ENCODE measurements around the gene TRABD2A.
A peak's percentile ranks its signal among the peaks of the same experiment; 100 is the strongest.

The TRABD2A gene

DNA sequence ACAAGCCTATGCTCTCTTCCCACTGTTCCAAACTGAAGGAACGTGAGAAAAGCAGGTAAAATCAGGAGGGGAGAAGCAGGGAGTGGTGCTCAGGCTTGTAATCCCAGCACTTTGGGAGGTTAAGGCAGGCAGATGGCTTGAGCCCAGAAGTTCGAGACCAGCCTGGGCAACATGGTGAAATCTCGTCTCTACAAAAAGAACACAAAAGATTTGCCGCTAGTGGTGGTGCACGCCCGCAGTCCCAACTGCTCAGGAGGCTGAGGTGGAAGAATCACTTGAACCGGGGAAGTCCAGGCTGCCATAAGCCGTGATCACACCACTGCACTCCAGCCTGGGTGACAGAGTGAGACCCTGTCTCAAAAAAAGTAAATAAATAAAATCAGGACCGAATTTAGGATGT, 23.3 kb upstream of the TRABD2A start:
- no peak for DNase-seq (ENCODE audit: low spot score)

DNA sequence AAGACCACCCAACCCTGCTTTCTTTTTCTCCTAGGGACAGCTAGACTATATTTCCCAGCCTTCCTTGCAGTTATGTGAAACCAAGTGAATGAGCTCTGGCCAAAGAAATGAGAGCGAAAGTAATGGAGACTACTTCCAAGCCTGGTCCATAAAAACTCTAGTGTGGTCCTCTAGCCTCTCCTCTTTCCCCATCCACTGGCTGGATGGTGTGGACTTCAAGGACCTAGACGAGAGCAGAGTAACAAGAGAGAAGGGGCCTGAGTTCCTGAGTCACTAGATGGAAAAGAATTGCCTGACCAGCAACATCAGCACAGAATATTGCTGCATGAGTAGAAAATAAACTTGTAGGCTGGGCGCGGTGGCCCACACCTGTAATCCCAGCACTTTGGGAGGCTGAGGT, 21.6 kb upstream of the TRABD2A start:
- no peak for DNase-seq (ENCODE audit: low spot score)

DNA sequence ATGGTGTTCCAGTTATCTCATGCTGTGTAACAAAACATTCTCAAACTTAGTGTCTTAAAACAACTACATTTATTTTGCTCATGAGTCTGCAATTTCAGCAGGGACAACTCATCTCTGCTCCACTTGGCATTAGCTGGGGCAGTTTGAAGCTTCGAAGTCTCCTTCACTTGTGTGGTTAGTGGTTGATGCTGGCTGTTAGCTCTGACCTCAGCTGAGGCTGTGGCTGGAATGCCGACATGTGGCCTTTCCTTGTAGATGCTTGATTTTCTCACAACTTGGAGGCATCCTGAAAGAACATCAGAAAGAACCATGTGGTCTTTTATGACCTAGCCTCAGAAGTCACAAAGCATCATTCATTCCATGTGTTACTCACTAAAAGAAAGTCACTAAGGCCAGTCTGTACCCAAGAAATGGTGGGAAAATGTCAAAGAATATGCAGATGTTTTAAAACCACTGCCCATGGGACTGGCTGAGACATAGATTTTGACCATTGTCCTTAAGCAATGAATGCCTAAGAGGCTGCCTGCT, 20.8 kb upstream of the TRABD2A start:
- no peak for DNase-seq (ENCODE audit: low spot score)

DNA sequence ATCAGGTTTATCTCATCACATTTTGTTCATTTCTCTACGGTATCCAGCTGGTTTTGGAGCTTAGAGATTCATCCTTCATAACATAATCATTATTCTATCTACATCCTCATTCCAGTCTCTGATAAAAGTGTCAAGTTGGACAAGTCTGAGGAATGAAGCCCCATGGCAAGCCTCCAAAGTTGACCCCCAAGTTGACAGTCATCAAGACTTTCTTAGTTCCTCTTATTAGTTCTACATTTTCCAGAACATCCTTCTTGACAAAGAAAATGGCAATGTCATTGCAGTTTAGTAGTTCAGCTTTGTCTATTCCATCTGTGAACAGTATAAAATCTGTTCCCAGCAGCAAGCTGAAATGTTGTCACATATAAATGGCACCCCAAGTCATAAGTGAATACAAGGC, 20.1 kb upstream of the TRABD2A start:
- no peak for DNase-seq (ENCODE audit: low spot score)

DNA sequence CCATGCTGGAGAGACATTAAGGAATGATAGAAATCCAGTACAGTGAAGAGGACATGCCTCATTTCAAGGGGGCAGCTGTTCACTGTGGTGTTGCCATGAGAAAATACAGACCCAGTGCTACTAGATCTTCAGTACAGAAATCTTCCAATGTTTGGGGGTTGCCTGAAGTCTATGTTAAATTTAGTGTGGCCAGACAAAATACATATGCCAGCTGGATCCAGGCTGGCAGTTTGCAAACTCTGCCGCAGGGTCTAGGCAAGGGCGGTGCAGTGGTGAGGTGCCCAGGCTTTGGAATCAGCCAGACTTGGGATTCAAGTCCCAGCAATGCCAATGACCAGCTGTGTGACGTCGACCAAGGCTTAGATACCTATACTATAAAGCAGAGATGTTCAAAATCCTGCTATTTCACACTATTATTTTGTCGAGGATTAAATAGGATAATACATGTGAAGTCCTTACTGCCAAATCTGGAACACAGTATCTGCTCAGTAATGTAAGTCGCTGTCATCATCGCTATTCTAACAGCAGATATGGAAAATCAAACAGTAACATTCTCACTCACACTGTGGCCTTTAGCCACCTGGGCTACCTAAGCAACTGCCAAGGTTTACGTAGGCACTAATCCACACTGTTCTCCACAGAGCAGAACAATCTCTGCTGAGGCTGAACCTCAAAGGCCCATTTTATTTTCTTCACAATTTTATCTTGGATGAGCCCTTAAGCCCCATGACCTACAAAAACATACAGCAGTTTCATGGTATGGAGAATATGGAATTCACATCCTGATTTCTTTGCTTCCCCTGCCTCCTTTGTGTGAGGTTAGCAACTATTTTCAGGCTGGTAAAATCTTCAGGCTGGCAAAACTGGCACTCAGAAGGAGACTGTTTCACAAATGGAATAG, 18.7 kb upstream of the TRABD2A start:
- DNase-seq (ENCODE audit: low spot score), result no peak

DNA sequence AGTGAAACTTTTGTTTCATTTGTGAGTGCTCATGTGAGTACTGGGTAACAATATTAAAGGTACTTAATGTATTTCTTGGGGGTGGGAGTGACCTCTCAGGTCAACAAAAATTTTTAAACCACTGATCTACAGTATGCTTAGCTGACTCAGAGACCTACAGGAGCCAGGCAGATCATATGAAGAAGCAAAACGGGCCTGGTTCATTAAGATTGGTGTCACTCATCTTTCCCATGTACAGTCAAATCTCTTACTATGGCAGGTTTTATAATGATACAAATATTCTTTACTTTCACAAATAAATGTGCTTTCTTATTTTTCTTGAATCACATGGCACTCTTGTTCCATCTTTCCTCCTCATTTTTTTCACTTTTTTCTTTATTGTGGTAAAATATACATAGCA, 16.9 kb upstream of the TRABD2A start:
- no peak for DNase-seq (ENCODE audit: low spot score)

DNA sequence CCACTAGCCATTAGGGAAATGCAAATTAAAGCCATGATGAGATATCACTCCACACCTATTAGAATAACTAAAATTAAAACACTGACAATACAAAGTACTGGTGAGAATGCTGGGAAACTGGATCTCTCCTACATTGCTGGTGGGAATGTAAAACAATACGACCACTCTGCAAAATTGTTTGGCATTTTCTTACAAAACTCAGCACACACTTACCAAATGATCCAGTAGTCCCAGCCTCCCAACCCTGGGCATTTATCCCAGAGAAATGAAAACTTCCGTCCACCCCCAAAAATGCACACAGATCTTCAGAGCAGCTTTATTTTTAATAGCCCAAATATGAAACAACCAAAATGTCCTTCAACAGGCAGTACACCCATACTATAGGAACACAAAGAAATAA, 15.7 kb upstream of the TRABD2A start:
- no peak for DNase-seq (ENCODE audit: low spot score)

DNA sequence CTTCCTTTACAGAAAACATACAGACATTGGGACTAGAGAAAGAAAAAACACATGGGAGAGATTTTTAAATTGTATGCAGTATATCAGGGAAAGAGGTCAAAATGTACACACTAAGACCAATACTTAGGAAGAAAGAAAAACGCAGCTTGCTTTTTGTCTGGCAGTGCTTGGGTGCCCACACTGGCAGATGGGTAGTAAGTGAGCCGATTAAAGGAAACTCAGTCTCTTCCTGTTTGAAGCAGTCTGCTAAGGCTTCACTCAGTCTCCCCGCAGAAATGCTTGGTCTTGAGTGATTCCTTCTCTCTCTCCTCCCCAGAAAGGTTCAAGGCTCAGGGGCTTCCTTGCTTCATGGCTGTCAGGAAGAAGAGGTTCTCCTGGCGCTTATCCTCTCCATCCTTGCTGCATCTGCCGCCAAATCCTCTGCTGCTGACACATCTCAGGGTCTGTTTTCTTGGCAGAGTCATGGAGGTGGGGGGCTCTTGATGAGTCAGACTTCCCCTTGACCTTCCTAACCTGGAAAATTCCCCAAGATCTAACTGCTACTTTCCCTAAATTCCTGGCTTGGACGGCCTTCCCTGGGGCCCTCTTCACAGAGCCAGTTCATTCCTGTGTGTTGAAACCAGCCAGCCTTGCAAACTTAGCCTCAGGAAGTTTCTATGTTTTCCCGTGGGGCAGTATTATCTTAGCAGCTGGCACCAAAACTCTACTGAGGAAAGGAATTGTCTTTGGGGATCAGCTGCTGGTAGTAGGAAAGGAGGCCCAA, 14.1 kb upstream of the TRABD2A start:
- peak; percentile 52 for DNase-seq (ENCODE audit: low spot score)

DNA sequence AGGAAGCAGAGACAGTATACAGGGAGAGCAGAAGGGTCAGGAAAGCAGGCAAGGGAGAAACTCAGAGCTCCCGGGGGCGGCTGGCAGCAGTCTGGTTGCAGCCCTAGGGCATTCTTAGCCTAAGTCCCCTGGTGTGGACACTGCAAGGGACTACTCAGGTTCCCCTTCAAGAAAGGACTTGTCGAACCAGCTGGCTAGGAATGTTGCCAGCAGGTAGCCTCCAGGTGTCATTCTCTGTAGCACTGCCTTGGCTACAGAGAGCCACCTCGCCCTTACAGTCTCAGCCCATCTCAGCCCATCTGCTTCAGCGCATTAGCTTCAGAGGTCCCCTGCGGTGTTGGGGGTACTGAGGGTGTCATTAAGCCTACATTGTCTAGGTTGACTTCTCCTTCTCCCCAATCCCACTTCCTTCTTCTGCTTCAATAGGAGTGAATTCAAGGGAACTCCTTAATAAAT, 13.3 kb upstream of the TRABD2A start:
- DNase-seq (ENCODE audit: low spot score), result no peak

DNA sequence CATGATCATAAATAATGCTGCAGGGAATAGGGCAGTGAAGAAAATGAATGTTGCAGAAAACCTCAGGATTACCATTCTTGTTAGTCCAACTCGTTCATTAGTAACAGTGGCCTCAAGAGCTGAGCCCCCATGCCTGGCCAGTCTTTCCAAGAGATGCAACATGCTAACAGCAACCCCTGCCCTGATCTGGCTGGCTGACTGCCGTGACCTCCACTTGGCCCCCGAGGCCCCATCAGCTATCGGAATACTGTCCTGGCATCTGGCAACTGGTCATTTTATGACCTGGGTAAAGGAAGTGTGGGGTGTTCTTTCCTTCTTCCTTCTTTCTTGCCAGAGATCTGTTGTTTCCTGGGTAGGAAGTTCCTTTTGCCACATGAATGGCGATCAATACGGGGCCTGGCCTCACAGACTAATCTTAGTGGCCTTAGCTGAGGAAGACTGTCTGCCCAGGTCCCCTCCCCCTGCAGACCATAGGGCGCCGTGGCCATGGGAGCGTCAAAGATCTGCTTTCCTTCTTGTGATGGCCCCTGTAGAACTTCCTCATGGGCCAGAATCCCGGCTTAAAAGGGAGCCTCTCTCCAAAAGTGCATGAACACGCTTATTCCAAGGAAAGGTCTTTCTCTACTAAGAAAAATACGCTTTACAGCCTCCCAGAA, 10.6 kb upstream of the TRABD2A start:
- no peak for DNase-seq (ENCODE audit: low spot score)

DNA sequence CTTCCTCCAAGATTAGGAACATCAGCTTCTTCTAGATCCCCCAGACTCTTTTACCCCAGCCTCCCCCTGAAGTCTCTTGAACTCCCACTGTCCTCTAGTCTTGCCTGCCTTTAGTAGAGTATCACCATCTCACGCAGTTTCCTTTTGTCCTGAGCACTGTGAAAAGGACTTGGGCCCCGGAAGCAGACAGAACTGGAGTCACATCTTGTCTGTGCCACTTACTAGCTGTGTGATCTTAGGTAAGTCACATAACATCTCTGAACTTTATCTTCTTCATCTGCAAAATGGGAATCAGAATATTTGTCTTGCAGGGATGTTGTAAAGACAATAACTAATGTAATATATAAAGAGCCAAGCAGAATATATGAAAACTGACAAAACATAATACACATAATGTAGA, 8.4 kb upstream of the TRABD2A start:
- peak; percentile 22 for DNase-seq (ENCODE audit: low spot score)

DNA sequence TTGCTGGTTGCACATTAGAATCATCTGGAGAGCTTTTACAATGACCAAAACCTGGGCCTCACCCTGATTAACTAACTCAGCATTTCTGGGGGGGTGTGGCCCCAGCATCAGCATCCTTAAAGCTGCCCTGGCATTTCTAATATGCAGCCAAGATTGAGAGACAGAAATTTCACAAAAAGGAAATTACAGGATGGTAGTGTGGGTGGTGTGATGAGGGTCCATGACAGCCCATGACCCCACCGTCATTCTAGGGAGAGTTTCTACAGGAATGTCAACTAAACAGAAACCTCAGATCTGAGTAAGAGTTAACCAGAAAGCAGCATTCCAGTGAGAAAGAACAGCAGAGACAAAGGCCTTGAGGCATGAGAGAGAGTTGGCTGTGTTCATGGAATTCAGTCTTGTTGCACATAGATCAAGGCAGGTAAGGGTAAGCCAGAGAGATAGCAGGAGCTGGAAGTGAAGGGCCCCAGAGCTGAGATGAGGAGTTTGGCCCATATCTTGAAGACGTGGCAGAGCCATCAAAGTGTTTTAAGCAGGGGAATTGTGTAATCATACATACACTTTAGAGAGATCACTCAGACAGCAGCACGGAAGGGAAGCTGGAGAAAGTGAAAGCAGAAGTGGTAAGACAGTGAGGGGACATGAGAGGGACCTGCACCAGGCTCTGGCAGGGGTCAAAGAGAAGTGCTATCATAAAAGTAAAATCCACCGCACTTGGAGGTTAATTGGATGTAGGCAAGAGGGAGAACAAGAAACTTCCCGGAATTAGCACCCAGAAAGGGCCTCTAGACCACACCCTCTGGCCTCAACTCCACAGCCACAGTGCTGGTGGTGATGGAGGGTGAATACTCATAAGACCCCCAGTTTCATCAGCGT, 7.8 kb upstream of the TRABD2A start:
- DNase-seq (ENCODE audit: low spot score), result peak; percentile 72

DNA sequence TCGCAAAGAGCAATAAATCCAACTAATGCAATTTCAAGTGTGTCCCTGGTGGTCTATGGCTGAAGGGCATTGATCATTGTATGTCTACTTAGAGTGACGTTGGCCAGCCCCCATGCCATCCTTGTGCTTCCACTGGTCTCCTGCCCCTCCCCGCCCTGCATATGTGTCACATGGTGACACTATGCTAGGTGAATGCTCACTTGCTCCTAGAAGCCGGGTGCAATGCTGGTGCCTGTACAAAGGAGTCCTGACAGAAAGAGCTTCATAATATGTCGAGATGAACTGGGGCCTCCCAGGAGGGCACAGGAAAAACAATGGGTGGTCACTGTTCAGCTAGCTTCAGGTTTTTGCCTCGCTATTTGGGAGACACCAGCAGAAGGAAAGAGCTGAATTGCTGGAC, 5.9 kb upstream of the TRABD2A start:
- DNase-seq (ENCODE audit: low spot score), result no peak

DNA sequence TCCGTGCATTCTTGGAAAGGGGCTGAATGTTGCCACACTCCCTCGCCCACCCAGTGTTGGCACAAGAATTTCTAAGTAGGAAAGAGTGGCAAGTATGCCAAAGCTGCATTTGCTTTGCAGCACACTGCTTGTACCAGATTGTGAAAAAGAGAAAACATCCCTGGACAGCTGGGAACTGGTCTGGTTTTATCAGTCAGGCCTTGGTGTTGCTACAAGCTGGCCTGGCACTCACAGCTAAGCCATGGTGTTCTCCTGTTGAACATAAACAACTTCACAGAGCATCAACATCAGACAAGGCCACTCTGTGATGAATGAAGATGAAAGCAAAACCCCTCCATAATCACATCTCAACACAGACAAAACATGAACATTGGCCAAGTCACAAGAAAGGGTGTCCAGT, 4.2 kb upstream of the TRABD2A start:
- DNase-seq (ENCODE audit: low spot score), result no peak

DNA sequence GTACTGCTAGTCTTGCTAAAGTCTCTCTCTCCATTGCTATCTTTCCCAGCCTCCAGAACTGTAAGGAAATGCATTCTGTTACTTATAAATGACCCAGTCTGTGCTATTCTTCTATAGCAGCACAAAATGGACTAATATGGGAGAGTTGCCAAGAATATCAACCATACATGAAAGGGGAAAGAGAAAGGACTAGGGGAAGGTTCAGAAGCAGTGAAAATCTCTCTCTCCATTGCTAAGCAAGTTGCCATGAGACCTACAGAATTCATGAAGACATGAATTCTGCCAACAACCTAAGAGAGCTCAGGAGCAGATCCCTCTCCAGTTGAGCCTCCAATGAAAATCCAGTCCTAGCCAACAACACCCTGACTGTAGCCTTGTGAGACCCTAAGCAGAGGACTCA, 3.6 kb upstream of the TRABD2A start:
- no peak for DNase-seq (ENCODE audit: low spot score)

DNA sequence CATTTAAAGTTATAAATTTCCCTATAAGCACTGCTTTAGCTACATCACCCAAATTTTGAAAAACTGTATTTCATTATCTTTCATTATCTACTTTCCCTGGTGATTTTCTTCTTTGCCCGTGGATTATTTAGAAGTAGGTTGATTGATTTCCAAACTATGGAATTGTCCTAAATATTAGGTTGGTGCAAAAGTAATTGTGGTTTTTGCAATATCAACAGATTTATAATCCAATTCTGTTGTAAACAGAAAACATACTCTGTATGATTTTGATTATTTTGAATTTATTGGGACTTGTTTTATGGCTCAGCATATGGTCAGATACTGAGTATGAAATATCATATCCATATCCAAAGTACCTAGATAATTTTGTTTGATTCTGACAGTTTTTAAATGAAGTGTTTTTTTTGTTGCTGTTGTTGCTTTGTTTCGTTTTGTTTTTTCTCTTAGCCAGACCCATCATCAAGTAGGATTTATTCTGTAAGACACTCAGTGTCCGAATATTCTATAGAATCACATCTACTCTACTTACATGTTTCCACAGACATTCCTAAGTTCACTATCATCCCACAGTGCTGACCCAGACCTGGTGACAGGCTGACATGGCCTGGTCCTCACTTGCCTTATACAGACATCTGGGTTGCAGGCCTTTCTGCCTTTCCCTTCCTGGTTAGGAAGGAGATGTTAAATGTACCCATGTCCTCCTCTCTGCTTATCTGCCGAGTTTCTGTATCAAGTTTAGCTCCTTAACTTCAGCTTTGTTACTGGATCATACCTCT, 2.1 kb upstream of the TRABD2A start:
- no peak for DNase-seq (ENCODE audit: low spot score)

DNA sequence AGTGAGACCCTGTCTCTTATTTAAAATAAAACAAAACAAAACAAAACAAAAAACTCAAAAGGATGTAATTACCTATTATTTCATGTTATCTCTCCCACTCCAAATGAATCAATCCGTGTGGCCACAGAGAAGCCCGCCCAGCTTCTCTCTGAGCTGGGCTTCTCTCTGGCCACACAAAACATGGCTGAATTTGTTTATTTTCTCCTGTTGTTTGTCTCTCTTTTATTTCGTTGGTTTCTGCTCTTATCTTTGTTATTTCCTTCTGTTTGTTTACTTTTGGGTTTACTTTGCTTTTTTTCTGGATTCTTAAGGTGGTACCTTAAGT, 1.5 kb upstream of the TRABD2A start:
- no peak for DNase-seq (ENCODE audit: low spot score)

DNA sequence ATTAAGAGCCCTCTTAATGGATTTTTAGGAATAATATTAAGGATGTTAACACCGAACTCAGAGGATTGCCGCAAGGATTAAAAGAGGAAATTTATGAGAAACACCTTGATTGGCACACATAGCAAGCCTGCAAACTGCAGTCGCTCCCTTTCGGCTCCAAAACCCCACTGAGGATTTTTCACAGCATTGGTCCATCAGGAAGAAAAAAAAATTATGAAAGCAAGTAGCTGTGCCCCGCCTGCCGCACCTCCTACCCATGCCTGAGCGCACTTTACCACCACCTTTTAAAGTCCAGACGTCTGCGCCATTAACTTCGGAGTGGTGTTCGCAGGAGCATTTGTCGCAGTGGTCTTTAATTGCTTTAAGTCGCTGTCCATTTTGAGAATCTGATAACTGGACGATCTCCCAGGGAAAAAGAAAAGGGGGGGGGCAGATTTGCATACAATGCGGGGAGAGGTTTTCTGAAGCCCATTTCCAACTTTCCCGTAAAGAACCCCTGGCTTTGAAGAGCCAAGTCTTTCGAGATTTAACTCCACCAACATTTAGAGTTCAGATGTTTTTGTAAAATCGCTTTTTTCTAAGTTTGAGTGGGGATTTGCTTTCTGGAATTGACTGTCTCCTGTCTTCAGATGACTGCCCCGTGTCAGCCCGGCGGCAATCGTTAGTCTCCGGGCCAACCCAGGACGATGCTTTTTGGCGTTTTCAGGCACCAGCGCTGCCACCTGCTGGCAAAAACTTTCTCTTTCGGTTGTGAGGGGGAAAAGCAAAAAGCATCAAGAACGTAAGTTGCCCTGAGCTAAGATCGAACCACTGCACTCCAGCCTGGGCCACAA, 913 bp upstream of the TRABD2A start:
- peak; percentile 89 for DNase-seq (ENCODE audit: low spot score)

DNA sequence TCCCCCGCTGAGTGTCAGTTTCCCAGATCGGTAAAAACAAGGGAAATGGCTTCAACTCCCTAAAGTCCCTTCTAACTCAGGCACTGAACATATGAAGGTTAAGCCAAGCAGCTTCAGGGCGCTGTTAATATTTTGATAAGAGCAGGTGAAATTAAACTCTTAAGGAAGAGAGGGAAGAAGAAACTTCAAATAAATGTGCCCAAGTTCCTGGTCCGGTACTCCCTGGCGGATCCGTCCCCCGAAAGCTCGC, 564 bp downstream of the TRABD2A start:
- DNase-seq (ENCODE audit: low spot score), result no peak
